ENCODE results near the gene RNF130. TPM values are rescaled to one million over a fixed set of nuclear protein-coding genes. Genes with fewer than 3 reads are reported as not detected.
"Not testable (repeated sequence)": the region's sequence is repeated elsewhere in the genome, so short reads cannot be mapped to it uniquely, and the experiment has no call there.

RNF130 gene
- total and polyA plus RNA-seq, 2 donors = 69.2 to 71.3 TPM

DNA sequence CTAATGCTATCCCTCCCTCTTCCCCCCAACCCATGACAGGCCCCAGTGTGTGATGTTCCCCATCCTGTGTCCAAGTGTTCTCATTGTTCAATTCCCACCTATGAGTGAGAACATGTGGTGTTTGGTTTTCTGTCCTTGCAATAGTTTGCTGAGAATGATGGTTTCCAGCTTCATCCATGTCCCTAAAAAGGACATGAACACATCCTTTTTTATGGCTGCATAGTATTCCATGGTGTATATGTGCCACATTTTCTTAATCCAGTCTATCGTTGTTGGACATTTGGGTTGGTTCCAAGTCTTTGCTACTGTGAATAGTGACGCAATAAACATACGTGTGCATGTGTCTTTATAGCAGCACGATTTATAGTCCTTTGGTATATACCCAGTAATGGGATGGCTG, 78.7 kb downstream of the RNF130 start:
- WGBS = 91% methylated on average over 4 of the region's 4 CpGs
- H3K27ac ChIP-seq (ENCODE audit: low read depth) = not testable (repeated sequence)

DNA sequence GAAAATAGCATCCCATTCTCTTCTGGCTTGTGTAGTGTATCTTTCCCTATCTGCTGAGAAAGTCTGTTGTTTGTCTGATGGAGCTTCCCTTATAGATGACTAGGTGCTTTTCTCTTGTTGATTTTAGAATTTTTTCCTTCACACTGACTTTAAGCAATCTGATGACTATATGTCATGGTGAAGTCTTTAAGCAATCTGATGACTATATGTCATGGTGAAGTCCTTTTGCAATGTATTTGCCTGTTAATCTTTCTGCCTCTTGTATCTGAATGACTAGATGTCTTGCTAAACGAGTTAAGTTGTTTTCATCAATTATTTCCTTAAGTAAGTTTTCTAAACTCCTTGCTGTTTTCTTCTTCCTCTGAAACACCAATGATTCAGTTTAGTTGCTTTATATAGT, 80.5 kb downstream of the RNF130 start:
- WGBS = 96% methylated on average over 1 of the region's 1 CpG
- H3K27ac ChIP-seq (ENCODE audit: low read depth) = no peak overlapping the region
- no peaks in the 10 kb centered on the region for H3K36me3 ChIP-seq (ENCODE audit: insufficient read depth)

More for the DNA sequence above, 78.7 kb downstream of the RNF130 start:
- H3K4me3 ChIP-seq (ENCODE audit: low read depth, low read length); H3K36me3 ChIP-seq (ENCODE audit: insufficient read depth); H3K4me1 ChIP-seq (ENCODE audit: insufficient read depth); DNase-seq (ENCODE audit: extremely low spot score): not testable (repeated sequence)

DNA sequence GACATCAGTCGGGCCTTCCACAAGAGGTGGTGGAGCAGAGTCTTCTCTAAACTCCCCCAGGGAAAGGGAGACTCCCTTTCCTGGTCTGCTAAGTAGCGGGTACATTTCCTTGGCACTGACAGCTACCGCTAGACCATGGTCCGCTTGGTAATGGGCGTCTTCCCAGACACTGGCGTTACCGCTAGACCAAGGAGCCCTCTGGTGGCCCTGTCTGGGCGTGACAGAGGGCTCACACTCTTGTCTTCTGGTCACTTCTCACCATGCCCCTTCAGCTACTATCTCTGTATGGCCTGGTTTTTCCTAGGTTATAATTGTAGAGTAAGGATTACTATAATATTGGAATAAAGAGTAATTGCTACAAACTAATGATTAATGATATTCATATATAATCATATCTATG, 81.0 kb downstream of the RNF130 start:
- WGBS = 98% methylated on average over 8 of the region's 8 CpGs
- H3K4me3 ChIP-seq (ENCODE audit: low read depth, low read length); H3K36me3 ChIP-seq (ENCODE audit: insufficient read depth); DNase-seq (ENCODE audit: extremely low spot score); H3K27ac ChIP-seq (ENCODE audit: low read depth); H3K4me1 ChIP-seq (ENCODE audit: insufficient read depth): not testable (repeated sequence)

More for the DNA sequence above, 80.5 kb downstream of the RNF130 start:
- H3K4me3 ChIP-seq (ENCODE audit: low read depth, low read length) = no peak overlapping the region
- no peak for DNase-seq (ENCODE audit: extremely low spot score)
- no peaks in the 10 kb centered on the region for H3K4me1 ChIP-seq (ENCODE audit: insufficient read depth)

DNA sequence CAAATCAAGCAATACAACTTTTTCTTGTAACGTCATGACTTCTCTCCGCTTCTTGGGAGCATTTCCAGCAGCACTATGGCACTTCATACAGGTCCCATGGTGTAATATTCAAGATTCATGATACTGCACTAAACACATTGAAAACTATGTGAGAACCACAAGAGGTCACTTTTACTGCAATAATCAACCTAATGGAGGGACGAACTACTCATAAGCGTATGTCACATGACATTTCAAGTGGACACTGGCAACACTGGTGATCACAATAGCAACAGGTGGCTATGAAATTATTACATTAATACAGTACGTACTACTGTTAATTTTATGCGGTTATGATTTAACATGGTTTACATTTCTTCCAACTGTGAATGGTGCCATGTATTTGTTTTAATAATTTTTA, 85.2 kb downstream of the RNF130 start:
- DNase-seq (ENCODE audit: extremely low spot score) = no peak
- H3K27ac ChIP-seq (ENCODE audit: low read depth) = no peak overlapping the region
- no peak overlapping the region for H3K4me3 ChIP-seq (ENCODE audit: low read depth, low read length)
- no peaks in the 10 kb centered on the region for H3K36me3 ChIP-seq (ENCODE audit: insufficient read depth)
- no peaks in the 10 kb centered on the region for H3K4me1 ChIP-seq (ENCODE audit: insufficient read depth)
- 80% methylated on average over 6 of the region's 6 CpGs for WGBS

- WGBS = 78% methylated on average over 5 of the region's 5 CpGs
- H3K4me3 ChIP-seq (ENCODE audit: low read depth, low read length) = no peak overlapping the region
- H3K27ac ChIP-seq (ENCODE audit: low read depth) = no peak overlapping the region
- H3K36me3 ChIP-seq (ENCODE audit: insufficient read depth) = no peaks in the 10 kb centered on the region
- no peaks in the 10 kb centered on the region for H3K4me1 ChIP-seq (ENCODE audit: insufficient read depth)
- DNase-seq (ENCODE audit: extremely low spot score) = no peak
Measured at GRCh38 chr5:179981636-179982035, 89.9 kb downstream of the RNF130 start.

DNA sequence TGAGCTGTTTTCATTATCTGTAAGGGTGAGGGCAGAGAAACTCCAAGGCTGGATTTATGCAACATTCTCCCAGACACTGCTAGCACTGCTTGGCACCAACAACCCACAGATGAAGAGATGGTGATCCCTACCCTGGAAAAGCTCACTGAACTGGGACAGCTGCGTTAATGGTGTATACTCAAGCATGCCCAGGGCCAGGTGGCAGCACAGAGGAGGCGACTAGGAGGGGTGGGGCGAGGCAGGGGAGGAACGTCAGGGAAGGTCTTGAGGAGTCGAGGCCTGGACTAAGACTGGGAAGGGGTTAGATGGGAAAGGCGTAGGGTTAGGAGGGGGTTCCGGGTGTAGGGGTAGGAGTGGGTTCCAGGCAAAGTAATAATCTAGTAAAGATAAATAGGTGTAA, 90.8 kb downstream of the RNF130 start:
- WGBS = 92% methylated on average over 7 of the region's 7 CpGs

DNA sequence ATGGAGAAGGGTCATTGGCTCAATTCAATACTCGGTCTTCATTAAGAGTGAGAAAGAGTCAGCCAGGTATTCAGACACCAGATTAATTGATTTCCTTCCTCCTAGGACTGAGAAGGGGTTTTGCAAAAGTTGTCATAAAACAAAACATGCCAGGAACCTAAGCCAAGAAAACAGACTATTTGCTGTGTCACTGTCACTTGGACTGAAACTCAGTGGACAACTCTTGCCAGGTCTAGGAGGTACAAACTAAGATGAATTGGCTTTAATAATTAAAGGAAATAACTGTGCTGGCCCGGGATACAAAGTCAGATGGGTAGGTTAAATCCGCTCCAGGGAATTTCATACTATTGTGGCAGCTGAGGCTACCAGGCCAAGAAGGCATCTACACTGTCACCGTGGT, 92.8 kb downstream of the RNF130 start:
- H3K27ac ChIP-seq (ENCODE audit: low read depth) = no peak overlapping the region
- DNase-seq (ENCODE audit: extremely low spot score) = no peak
- H3K4me1 ChIP-seq (ENCODE audit: insufficient read depth) = no peaks in the 10 kb centered on the region
- no peaks in the 10 kb centered on the region for H3K36me3 ChIP-seq (ENCODE audit: insufficient read depth)
- H3K4me3 ChIP-seq (ENCODE audit: low read depth, low read length) = no peak overlapping the region
- WGBS = 89% methylated on average over 4 of the region's 4 CpGs

More for the DNA sequence above, 90.8 kb downstream of the RNF130 start:
- no peak for DNase-seq (ENCODE audit: extremely low spot score)
- no peak overlapping the region for H3K27ac ChIP-seq (ENCODE audit: low read depth)
- H3K36me3 ChIP-seq (ENCODE audit: insufficient read depth) = no peaks in the 10 kb centered on the region
- H3K4me1 ChIP-seq (ENCODE audit: insufficient read depth) = no peaks in the 10 kb centered on the region
- H3K4me3 ChIP-seq (ENCODE audit: low read depth, low read length) = no peak overlapping the region

DNA sequence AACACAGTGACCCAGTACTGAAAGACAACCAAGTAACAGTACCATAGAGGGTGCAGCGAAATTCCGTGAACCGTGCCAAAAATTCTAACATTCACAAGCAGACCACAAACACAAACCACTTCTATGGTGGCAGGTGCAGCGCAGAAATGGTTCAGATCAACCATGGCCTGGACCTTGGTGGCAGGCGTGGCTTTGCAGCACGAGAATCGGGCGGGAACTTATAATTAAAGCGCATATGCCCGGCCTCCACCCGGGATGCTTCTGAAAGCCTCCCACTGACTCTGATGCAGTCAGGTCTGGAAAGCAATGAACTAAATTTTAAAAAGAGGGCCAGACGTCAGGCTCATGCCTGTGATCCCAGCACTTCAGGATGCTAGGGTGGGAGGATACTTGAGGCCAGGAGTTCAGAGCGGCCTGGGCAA, 95.8 kb downstream of the RNF130 start:
- no peaks in the 10 kb centered on the region for H3K36me3 ChIP-seq (ENCODE audit: insufficient read depth)
- H3K4me1 ChIP-seq (ENCODE audit: insufficient read depth) = no peaks in the 10 kb centered on the region
- no peak overlapping the region for H3K27ac ChIP-seq (ENCODE audit: low read depth)
- H3K4me3 ChIP-seq (ENCODE audit: low read depth, low read length) = no peak overlapping the region
- no peak for DNase-seq (ENCODE audit: extremely low spot score)
- 94% methylated on average over 13 of the region's 13 CpGs for WGBS

- no peak overlapping the region for H3K27ac ChIP-seq (ENCODE audit: low read depth)
- WGBS = 79% methylated on average over 25 of the region's 25 CpGs
- no peak overlapping the region for H3K4me3 ChIP-seq (ENCODE audit: low read depth, low read length)
- DNase-seq (ENCODE audit: extremely low spot score) = no peak
- H3K4me1 ChIP-seq (ENCODE audit: insufficient read depth) = no peaks in the 10 kb centered on the region
- H3K36me3 ChIP-seq (ENCODE audit: insufficient read depth) = no peaks in the 10 kb centered on the region
Measured at GRCh38 chr5:179974946-179975712, 96.4 kb downstream of the RNF130 start.

DNA sequence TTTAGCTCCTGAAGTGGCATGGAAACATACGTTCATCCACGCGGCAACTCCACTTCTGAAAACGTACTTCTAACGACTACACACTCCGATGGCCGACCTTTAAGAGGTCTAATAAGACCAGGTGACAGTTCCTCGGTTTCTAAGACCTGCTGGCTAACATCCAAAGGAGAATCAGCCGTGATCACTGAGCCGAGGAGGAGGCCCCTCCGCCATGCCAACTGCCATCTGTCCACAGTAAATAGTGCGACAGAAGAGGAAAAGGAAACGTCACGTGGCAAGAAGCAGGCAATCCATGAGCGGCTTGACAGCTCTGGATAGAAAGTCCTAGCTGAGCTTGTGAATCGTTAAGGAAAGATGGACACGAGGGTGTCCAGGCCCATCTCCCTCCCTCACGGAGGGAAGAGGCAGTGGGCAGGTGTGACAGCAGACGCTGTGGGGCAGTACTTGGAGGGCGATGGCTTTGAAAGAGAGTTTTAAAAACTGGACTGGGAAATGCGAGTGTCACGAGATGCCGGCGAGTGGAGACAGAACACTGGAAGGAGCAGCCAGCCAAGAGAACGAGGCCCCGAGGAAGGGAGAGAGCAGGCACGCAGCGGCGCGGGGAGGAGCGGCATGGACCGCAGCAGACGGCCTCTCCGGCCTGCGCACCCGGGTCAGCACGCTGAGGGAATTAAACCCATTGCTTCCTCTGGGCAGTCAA, 97.2 kb downstream of the RNF130 start:
- Histone ChIP-seq H3K36me3 (ENCODE audit: insufficient read depth) (no peaks in the 10 kb centered on the region), H3K4me1 (ENCODE audit: insufficient read depth) (no peaks in the 10 kb centered on the region), H3K27ac (ENCODE audit: low read depth) (no peak overlapping the region), H3K4me3 (ENCODE audit: low read depth, low read length) (no peak overlapping the region)
- DNase-seq (ENCODE audit: extremely low spot score) = no peak
- WGBS = 92% methylated on average over 37 of the region's 37 CpGs

DNA sequence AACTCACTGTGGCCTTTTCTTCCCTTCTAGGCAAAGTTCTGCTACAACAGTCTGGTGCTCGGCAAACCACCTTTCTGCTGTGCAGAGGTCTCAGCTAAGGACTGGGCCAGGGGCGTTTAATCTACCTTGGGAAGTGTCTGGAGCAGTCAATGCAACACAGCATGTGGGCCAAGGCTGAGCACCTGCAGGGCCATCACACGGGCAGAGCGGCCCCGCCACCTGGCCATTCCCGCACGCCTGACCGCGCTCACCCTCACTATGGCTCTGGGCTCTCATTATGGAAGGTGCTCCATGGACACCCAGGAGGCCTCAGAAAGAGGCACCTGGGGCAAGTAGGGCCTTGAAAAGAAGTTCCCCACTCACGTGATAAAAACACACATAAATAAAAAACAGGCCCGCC, 98.2 kb downstream of the RNF130 start:
- 90% methylated on average over 11 of the region's 11 CpGs for WGBS
- Histone ChIP-seq H3K27ac (ENCODE audit: low read depth) (no peak overlapping the region), H3K4me1 (ENCODE audit: insufficient read depth) (no peaks in the 10 kb centered on the region), H3K36me3 (ENCODE audit: insufficient read depth) (no peaks in the 10 kb centered on the region), H3K4me3 (ENCODE audit: low read depth, low read length) (no peak overlapping the region)
- no peak for DNase-seq (ENCODE audit: extremely low spot score)

- H3K4me3 ChIP-seq (ENCODE audit: low read depth, low read length) = no peak overlapping the region
- 95% methylated on average over 4 of the region's 4 CpGs for WGBS
- no peak for DNase-seq (ENCODE audit: extremely low spot score)
- H3K36me3 ChIP-seq (ENCODE audit: insufficient read depth) = no peaks in the 10 kb centered on the region
- H3K27ac ChIP-seq (ENCODE audit: low read depth) = no peak overlapping the region
- no peaks in the 10 kb centered on the region for H3K4me1 ChIP-seq (ENCODE audit: insufficient read depth)
Measured at GRCh38 chr5:179969110-179969509, 102.4 kb downstream of the RNF130 start.

DNA sequence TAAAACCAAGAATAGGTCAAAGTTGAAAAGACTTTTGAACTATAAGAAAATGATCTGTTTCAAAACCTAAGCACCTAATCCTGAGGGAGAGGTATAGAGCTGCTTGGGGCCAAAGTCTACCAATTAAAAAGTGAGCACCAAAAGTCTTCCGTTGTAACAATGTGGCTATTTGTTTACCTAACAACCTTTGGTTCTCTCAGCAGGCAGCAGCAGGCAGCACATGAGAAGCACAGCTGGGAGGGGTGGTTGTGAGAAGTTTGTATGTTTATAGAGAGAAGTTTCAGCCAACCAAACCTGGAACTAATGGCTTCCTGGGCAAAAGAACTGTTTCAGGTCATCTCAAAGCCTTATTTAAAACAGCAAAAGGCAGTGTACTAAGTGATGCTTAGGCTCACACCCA, 104.1 kb downstream of the RNF130 start:
- Histone ChIP-seq H3K36me3 (ENCODE audit: insufficient read depth) (no peaks in the 10 kb centered on the region), H3K4me1 (ENCODE audit: insufficient read depth) (no peaks in the 10 kb centered on the region), H3K4me3 (ENCODE audit: low read depth, low read length) (no peak overlapping the region), H3K27ac (ENCODE audit: low read depth) (no peak overlapping the region)
- no peak for DNase-seq (ENCODE audit: extremely low spot score)
- 30% methylated on average over 1 of the region's 1 CpG for WGBS

- Histone ChIP-seq H3K4me1 (ENCODE audit: insufficient read depth) (no peaks in the 10 kb centered on the region), H3K36me3 (ENCODE audit: insufficient read depth) (no peaks in the 10 kb centered on the region), H3K4me3 (ENCODE audit: low read depth, low read length) (no peak overlapping the region), H3K27ac (ENCODE audit: low read depth) (no peak overlapping the region)
- DNase-seq (ENCODE audit: extremely low spot score) = no peak
- 94% methylated on average over 8 of the region's 8 CpGs for WGBS
Measured at GRCh38 chr5:179964015-179964414, 107.5 kb downstream of the RNF130 start.
